Endothelial cell (in vitro differentiated cells): ENCODE results near the gene TBRG4. TPM values are rescaled to one million over a fixed set of nuclear protein-coding genes. Genes with fewer than 3 reads are reported as not detected.
"Not testable (repeated sequence)": the region's sequence is repeated elsewhere in the genome, so short reads cannot be mapped to it uniquely, and the experiment has no call there.

ENCODE experiments used
- DNase-seq: peaks from one replicate; pipeline ENCODE4 v3.0.0; 2021; ENCODE audit warnings: low spot score
- H3K27ac Mint-ChIP-seq: one replicate; pipeline ENCODE4 v1.8.0; 2021; ENCODE audit warnings: mixed read lengths, inconsistent platforms; ENCODE audit not compliant: unreplicated experiment
- H3K27me3 Mint-ChIP-seq: one replicate; pipeline ENCODE4 v1.8.0; 2021; ENCODE audit warnings: mild to moderate bottlenecking, moderate library complexity, mixed read lengths, inconsistent platforms; ENCODE audit not compliant: unreplicated experiment
- H3K36me3 Mint-ChIP-seq: one replicate; pipeline ENCODE4 v1.8.0; 2021; ENCODE audit warnings: mild to moderate bottlenecking, low read depth, mixed read lengths, inconsistent platforms; ENCODE audit not compliant: unreplicated experiment
- H3K4me1 Mint-ChIP-seq: one replicate; pipeline ENCODE4 v1.8.0; 2021; ENCODE audit warnings: mild to moderate bottlenecking, mixed read lengths, inconsistent platforms; ENCODE audit not compliant: unreplicated experiment
- H3K4me3 Mint-ChIP-seq: one replicate; pipeline ENCODE4 v1.8.0; 2021; ENCODE audit warnings: mild to moderate bottlenecking, mixed read lengths, inconsistent platforms; ENCODE audit not compliant: unreplicated experiment
- H3K9me3 Mint-ChIP-seq: one replicate; pipeline ENCODE4 v1.8.0; 2021; ENCODE audit warnings: mixed read lengths, inconsistent platforms; ENCODE audit not compliant: unreplicated experiment
- total RNA-seq: library from RNA; stranded (reverse); fragmentation: NEBNext Ultra II Directional; extraction: Animal tissue kit (Norgen Biotek cat#: 25700); gene quantifications from one replicate; pipeline ENCODE4 v1.2.1, GENCODE V29; 2021; ENCODE audit not compliant: unreplicated experiment
- TF ChIP-seq, protein P1 (sequence below): fragments of 200-600 bp; sonication (generic); IDR thresholded peaks from one replicate; pipeline ENCODE4 v1.5.0; 2021; ENCODE audit warnings: antibody characterized with exemption; ENCODE audit not compliant: unreplicated experiment

Gene TBRG4
- total RNA-seq, 1 donor from 2014 or later: 48.1 TPM

GRCh38 chr7:45155357-45155900, 43.9 kb upstream of the TBRG4 start:
- TF ChIP-seq, protein P1, sequence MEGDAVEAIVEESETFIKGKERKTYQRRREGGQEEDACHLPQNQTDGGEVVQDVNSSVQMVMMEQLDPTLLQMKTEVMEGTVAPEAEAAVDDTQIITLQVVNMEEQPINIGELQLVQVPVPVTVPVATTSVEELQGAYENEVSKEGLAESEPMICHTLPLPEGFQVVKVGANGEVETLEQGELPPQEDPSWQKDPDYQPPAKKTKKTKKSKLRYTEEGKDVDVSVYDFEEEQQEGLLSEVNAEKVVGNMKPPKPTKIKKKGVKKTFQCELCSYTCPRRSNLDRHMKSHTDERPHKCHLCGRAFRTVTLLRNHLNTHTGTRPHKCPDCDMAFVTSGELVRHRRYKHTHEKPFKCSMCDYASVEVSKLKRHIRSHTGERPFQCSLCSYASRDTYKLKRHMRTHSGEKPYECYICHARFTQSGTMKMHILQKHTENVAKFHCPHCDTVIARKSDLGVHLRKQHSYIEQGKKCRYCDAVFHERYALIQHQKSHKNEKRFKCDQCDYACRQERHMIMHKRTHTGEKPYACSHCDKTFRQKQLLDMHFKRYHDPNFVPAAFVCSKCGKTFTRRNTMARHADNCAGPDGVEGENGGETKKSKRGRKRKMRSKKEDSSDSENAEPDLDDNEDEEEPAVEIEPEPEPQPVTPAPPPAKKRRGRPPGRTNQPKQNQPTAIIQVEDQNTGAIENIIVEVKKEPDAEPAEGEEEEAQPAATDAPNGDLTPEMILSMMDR: no peak
- Mint-ChIP-seq H3K27ac (no peak overlapping the region), H3K4me1 (peaks cover 7% of the 10 kb centered on the region), H3K4me3 (no peak overlapping the region), H3K36me3 (peaks cover 10% of the 10 kb centered on the region), H3K27me3 (peaks cover 21% of the 10 kb centered on the region), H3K9me3 (no peaks in the 10 kb centered on the region)
- no peak for DNase-seq

DNA sequence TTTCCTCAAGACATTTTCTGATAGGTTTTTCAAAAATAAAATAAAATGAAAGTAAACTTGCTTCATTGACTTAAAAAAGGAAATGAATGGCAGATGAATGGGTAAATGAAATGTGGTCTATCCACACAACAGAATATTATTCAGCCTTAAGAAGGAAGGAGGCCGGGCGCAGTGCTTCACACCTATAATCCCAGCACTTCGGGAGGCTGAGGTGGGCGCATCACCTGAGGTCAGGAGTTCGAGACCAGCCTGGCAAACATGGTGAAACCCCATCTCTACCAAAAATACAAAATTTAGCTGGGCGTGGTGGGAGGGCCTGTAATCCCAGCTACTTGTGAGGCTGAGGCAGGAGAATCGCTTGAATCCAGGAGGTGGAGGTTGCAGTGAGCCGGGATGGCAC, 42.4 kb upstream of the TBRG4 start:
- H3K4me1 Mint-ChIP-seq, H3K4me3 Mint-ChIP-seq, DNase-seq, H3K9me3 Mint-ChIP-seq, H3K27ac Mint-ChIP-seq: not testable (repeated sequence)
- Mint-ChIP-seq H3K36me3 (peaks cover 10% of the 10 kb centered on the region), H3K27me3 (peaks cover 18% of the 10 kb centered on the region)

GRCh38 chr7:45153233-45153632, 41.7 kb upstream of the TBRG4 start:
- Mint-ChIP-seq H3K27me3 (peaks cover 14% of the 10 kb centered on the region), H3K27ac (no peak overlapping the region), H3K9me3 (no peaks in the 10 kb centered on the region), H3K4me3 (no peak overlapping the region), H3K4me1 (peaks cover 7% of the 10 kb centered on the region), H3K36me3 (peaks cover 6% of the 10 kb centered on the region)
- no peak for DNase-seq
- TF ChIP-seq, protein P1: no peak

DNA sequence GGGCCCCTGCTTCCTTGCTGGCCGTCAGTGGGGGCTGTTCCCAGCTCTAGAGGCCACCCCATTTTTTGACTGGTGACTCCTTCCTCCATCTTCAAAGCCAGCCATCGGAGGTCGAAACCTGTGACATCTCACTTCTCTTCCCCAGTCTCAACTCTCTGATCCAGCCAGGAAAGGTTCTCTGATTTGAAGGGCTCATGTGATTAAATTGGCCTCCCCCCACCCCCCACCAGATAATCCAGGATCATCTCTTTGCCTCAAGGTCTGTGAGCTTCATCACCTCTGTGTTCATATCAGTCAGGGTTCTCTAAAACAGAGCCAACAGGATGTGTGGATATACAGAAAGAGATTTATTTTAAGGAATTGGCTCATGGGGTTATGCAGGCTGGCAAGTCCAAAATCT, 40.5 kb upstream of the TBRG4 start:
- Mint-ChIP-seq H3K4me1 (peaks cover 2% of the 10 kb centered on the region), H3K4me3 (no peak overlapping the region), H3K27ac (no peak overlapping the region), H3K36me3 (peaks cover 3% of the 10 kb centered on the region), H3K9me3 (no peaks in the 10 kb centered on the region), H3K27me3 (peaks cover 12% of the 10 kb centered on the region)
- TF ChIP-seq, protein P1: no peak
- DNase-seq: no peak

- H3K4me3 Mint-ChIP-seq: no peak overlapping the region
These were observed 39.7 kb upstream of the TBRG4 start for GRCh38 chr7:45151131-45151684.

More at GRCh38 chr7:45151131-45151684, 39.7 kb upstream of the TBRG4 start:
- DNase-seq: no peak
- no peak overlapping the region for H3K27ac Mint-ChIP-seq
- H3K36me3 Mint-ChIP-seq: no peaks in the 10 kb centered on the region
- peaks cover 9% of the 10 kb centered on the region for H3K27me3 Mint-ChIP-seq
- no peaks in the 10 kb centered on the region for H3K4me1 Mint-ChIP-seq
- TF ChIP-seq, protein P1: no peak
- H3K9me3 Mint-ChIP-seq: no peaks in the 10 kb centered on the region
